Stomach (tissue), 9 donors: ENCODE results near the gene IQGAP2. TPM values are rescaled to one million over a fixed set of nuclear protein-coding genes. Genes with fewer than 3 reads are reported as not detected.

Source experiments
- DNase-seq, 2 donors: peaks; one replicate each; pipeline versions ENCODE4 v3.0.0 to v3.0.0-alpha.2; 2013 to 2019
- H3K27ac ChIP-seq, 5 donors: fragments of 200-600 bp in 4 of 5; sonication (generic) in 4 of 5; one replicate each; pipeline ENCODE4 v1.5.1; 2013 to 2019; ENCODE audit warnings: mild to moderate bottlenecking in 1 of 5, moderate library complexity in 1 of 5
- H3K27me3 ChIP-seq, 3 donors: fragments of 200-600 bp; sonication (generic); one replicate each; pipeline ENCODE4 v1.5.1; 2017 to 2019; ENCODE audit warnings: mixed run types in 1 of 3
- H3K36me3 ChIP-seq, 4 donors: fragments of 200-600 bp; sonication (generic); 1 replicate in 3 of 4; 2 replicates in 1 of 4; pipeline ENCODE4 v1.5.1; 2016 to 2019
- H3K4me1 ChIP-seq, 4 donors: fragments of 200-600 bp; sonication (generic); one replicate each; pipeline ENCODE4 v1.5.1; 2016 to 2019
- H3K4me3 ChIP-seq, 4 donors: fragments of 200-600 bp; sonication (generic) in 3 of 4; one replicate each; pipeline ENCODE4 v1.5.1; 2016 to 2019; ENCODE audit warnings: mild to moderate bottlenecking in 1 of 4
- H3K9me3 ChIP-seq, 4 donors: fragments of 200-600 bp; sonication (generic); one replicate each; pipeline ENCODE4 v1.5.1; 2016 to 2019
- CTCF ChIP-seq, 7 experiments: fragments of 450-650 bp in 4 of 7; fragments of 200-600 bp in 3 of 7; sonication (generic) in 3 of 7; IDR thresholded peaks; one replicate each; pipeline ENCODE4 v1.5.1; 2016 to 2019; ENCODE audit warnings: antibody characterized with exemption in 7 of 7, control low read depth in 2 of 7, mild to moderate bottlenecking in 1 of 7
- EP300 ChIP-seq: sonication (generic); formaldehyde crosslinking; IDR thresholded peaks from one replicate; pipeline ENCODE4 v1.6.1; 2017; ENCODE audit warnings: antibody characterized with exemption
- POLR2A ChIP-seq, 4 donors: fragments of 450-650 bp; IDR thresholded peaks; one replicate each; pipeline ENCODE4 v1.6.1; 2016; ENCODE audit warnings: antibody characterized with exemption in 4 of 4, control low read depth in 2 of 4, mild to moderate bottlenecking in 1 of 4, moderate library complexity in 1 of 4
- POLR2AphosphoS5 ChIP-seq, 3 donors: sonication (generic); formaldehyde crosslinking; IDR thresholded peaks; one replicate each; pipeline ENCODE4 v1.6.1; 2016; ENCODE audit warnings: antibody characterized with exemption in 3 of 3
- WGBS, 5 donors: extraction: QIAGEN DNeasy Blood & Tissue Kit in 3 of 5; methylation state at CpG; one replicate each; pipeline versions ENCODE4 v1.1.5 to v1.1.7; 2013 to 2018; 5-methylcytosine and 5-hydroxymethylcytosine counted together
- intact Hi-C: fragments of 100-400 bp; cut with DNase I; formaldehyde crosslinking; loops from one replicate; pipeline ENCODE4 v1.15.1; 2023; ENCODE audit warnings: low total_unique reads
- polyA plus RNA-seq, 3 donors: library from polyadenylated mRNA; stranded (reverse); fragments of 200-250 nt; gene quantifications; one replicate each; pipeline ENCODE4 v1.2.3, GENCODE V29; 2013
- total RNA-seq, 5 donors: library from RNA; depleted of rRNA; stranded (reverse); fragments of >200 nt; gene quantifications; one replicate each; pipeline versions ENCODE4 v1.1.0 to v1.2.3, GENCODE V29; 2014 to 2016
- donor health status: healthy with polysubstance abuse.
- donor health status: Bipolar disorder and iron deficiency.
- donor health status: healthy.

The IQGAP2 gene
- total and polyA plus RNA-seq, 8 donors, result 11.5 to 122 (median 42.1) TPM

- Histone ChIP-seq H3K4me3 (no peak overlapping the region), H3K36me3 (peaks cover 0 to 48% (median 27%) of the 10 kb centered on the region in 4 donors), H3K9me3 (no peaks in the 10 kb centered on the region), H3K4me1 (peaks cover 0 to 9% (median 4%) of the 10 kb centered on the region in 4 donors), H3K27me3 (no peaks in the 10 kb centered on the region), H3K27ac (no peak overlapping the region)
- intact Hi-C loops, result no loop called here
- WGBS, 5 donors, result 88 to 96% (median 94%) methylated on average over 6 of the region's 6 CpGs
- DNase-seq, result no peak
- TF ChIP-seq POLR2A (IDR thresholded peaks at IDR 0.05) (no peak), POLR2AphosphoS5 (IDR thresholded peaks at IDR 0.05) (no peak)
Observed at GRCh38 chr5:76664079-76664478, 261.0 kb downstream of the IQGAP2 start.

GRCh38 chr5:76667495-76667894 is 264.4 kb downstream of the IQGAP2 start:
- no peaks in the 10 kb centered on the region for H3K9me3 ChIP-seq
- no peaks in the 10 kb centered on the region for H3K27me3 ChIP-seq
- no peak for TF ChIP-seq CTCF (IDR thresholded peaks at IDR 0.05)
- no peak for TF ChIP-seq POLR2AphosphoS5 (IDR thresholded peaks at IDR 0.05)
- no peak for TF ChIP-seq POLR2A (IDR thresholded peaks at IDR 0.05)
- TF ChIP-seq EP300, result no peak
- no peaks in the 10 kb centered on the region for H3K4me1 ChIP-seq
- no peak overlapping the region for H3K27ac ChIP-seq
- no peak for DNase-seq
- WGBS, 5 donors, result 82 to 97% (median 83%) methylated on average over 2 of the region's 2 CpGs
- H3K36me3 ChIP-seq, result peaks cover 0 to 72% (median 44%) of the 10 kb centered on the region in 4 donors
- intact Hi-C loops, result no loop called here
- H3K4me3 ChIP-seq, result no peak overlapping the region

- Histone ChIP-seq H3K9me3 (no peaks in the 10 kb centered on the region), H3K4me3 (no peak overlapping the region), H3K36me3 (peaks cover 0 to 73% (median 55%) of the 10 kb centered on the region in 4 donors), H3K27ac (no peak overlapping the region), H3K27me3 (no peaks in the 10 kb centered on the region), H3K4me1 (no peaks in the 10 kb centered on the region)
- 96 to 98% (median 97%) methylated on average over 5 of the region's 5 CpGs for WGBS, 5 donors
- intact Hi-C loops, result no loop called here
- DNase-seq, result no peak
- TF ChIP-seq POLR2A (IDR thresholded peaks at IDR 0.05) (no peak), CTCF (IDR thresholded peaks at IDR 0.05) (no peak), EP300 (no peak), POLR2AphosphoS5 (IDR thresholded peaks at IDR 0.05) (no peak)
Observed at GRCh38 chr5:76669245-76669644, 266.2 kb downstream of the IQGAP2 start.

GRCh38 chr5:76670508-76670907 is 267.4 kb downstream of the IQGAP2 start:
- no peaks in the 10 kb centered on the region for H3K4me1 ChIP-seq
- DNase-seq, result no peak
- WGBS, 5 donors, result 80 to 93% (median 87%) methylated on average over 3 of the region's 3 CpGs

More at GRCh38 chr5:76670508-76670907, 267.4 kb downstream of the IQGAP2 start:
- Histone ChIP-seq H3K9me3 (no peaks in the 10 kb centered on the region), H3K36me3 (peaks cover 0 to 73% (median 59%) of the 10 kb centered on the region in 4 donors), H3K27me3 (no peaks in the 10 kb centered on the region), H3K4me3 (no peak overlapping the region), H3K27ac (no peak overlapping the region)
- TF ChIP-seq POLR2AphosphoS5 (IDR thresholded peaks at IDR 0.05), result no peak
- no peak for TF ChIP-seq POLR2A (IDR thresholded peaks at IDR 0.05)
- no peak for TF ChIP-seq CTCF (IDR thresholded peaks at IDR 0.05)
- intact Hi-C loops, result no loop called here
